Upper lobe of left lung (tissue), 4 donors: Measurements from ENCODE around the gene AQP2.

Experiments used
- POLR2AphosphoS5 ChIP-seq, 2 donors: sonication (generic); formaldehyde crosslinking; IDR thresholded peaks; one replicate each; pipeline ENCODE4 v1.5.1; 2017; ENCODE audit warnings: antibody characterized with exemption in 2 of 2
- TF ChIP-seq, protein P1 (sequence below), 6 experiments: fragments of 450-650 bp in 4 of 6; fragments of 200-600 bp in 2 of 6; sonication (generic) in 2 of 6; IDR thresholded peaks; one replicate each; pipeline ENCODE4 v1.5.1; 2016 to 2019; ENCODE audit warnings: antibody characterized with exemption in 6 of 6

DNA sequence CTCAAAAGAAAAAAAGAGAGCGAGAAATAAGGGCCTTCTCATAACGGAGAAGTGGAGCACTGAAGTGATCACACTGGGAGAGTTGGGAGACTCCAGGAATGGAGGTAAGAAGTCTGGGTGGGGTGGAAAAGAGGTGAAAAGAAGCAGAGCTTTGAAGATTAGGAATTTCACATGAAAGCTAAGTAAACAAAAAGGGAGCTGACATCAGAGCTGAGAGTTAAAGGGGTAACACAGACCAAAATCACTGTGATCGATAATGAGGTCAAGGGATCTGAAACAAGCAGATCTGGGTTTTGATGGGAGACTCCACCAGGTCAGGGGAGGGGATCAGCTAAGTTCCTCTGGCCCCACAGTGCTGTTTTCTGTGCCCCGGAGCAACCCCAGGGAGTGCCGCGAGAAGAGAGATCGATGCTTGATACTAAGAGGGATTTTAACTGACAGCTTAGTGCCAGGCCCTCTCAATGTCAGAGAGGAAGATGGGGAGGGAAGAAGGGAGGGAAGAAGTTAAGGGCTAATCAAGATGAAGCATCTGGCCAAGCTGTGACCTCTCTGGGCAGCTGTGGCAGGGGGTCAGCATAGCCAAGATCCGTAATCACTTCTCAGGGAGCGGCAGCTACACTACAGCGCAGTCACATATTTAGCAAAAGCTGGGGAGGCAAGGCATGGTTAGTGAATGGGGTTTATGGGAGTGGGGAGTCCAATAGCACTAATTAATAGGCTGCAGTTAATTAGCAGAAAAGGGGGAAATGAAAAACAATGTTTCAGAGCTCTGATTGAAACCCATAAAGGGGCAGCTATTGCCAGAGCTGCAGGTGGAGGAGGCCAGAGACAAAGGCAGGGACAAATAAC, 30.2 kb downstream of the AQP2 start:
- no peak for TF ChIP-seq POLR2AphosphoS5 (IDR thresholded peaks at IDR 0.05)
- TF ChIP-seq, protein P1, sequence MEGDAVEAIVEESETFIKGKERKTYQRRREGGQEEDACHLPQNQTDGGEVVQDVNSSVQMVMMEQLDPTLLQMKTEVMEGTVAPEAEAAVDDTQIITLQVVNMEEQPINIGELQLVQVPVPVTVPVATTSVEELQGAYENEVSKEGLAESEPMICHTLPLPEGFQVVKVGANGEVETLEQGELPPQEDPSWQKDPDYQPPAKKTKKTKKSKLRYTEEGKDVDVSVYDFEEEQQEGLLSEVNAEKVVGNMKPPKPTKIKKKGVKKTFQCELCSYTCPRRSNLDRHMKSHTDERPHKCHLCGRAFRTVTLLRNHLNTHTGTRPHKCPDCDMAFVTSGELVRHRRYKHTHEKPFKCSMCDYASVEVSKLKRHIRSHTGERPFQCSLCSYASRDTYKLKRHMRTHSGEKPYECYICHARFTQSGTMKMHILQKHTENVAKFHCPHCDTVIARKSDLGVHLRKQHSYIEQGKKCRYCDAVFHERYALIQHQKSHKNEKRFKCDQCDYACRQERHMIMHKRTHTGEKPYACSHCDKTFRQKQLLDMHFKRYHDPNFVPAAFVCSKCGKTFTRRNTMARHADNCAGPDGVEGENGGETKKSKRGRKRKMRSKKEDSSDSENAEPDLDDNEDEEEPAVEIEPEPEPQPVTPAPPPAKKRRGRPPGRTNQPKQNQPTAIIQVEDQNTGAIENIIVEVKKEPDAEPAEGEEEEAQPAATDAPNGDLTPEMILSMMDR (IDR thresholded peaks at IDR 0.05), result no peak
